H1 (cell line): ENCODE results near the gene TRHDE. TPM values are rescaled to one million over a fixed set of nuclear protein-coding genes. Genes with fewer than 3 reads are reported as not detected.

Experiments
- CTCF ChIA-PET: fragments of 300-600 bp; sonication (Branson Sonifier 250); formaldehyde crosslinking; loops from one replicate; lab custom pipeline; 2021; ENCODE audit not compliant: partially characterized antibody; lab: Charles Lee
- POLR2A ChIA-PET: fragments of 300-600 bp; sonication (Branson Sonifier 250); formaldehyde crosslinking; loops from one replicate; lab custom pipeline; 2021; ENCODE audit warnings: inconsistent platforms; ENCODE audit not compliant: partially characterized antibody; lab: Charles Lee
- DNase-seq, 2 experiments: peaks; one replicate each; pipeline versions ENCODE4 v3.0.0 to v3.0.0-alpha.2; 2010 to 2022; ENCODE audit warnings: low spot score in 2 of 2, low read depth in 1 of 2, mixed read lengths in 1 of 2
- FAIRE-seq: peaks from 2 replicates; lab custom pipeline; 2011; peaks lifted over from hg19 to GRCh38; lab: Jason Lieb, UNC
- H2AFZ ChIP-seq: 2 replicates; pipeline ENCODE4 v1.8.1; 2012; ENCODE audit warnings: low read length, inconsistent platforms
- H2AK5ac ChIP-seq: 2 replicates; pipeline ENCODE4 v1.6.1; 2013; ENCODE audit warnings: low read depth, low read length
- H2BK120ac ChIP-seq: replicated peaks from 2 replicates; pipeline ENCODE3; 2013; ENCODE audit warnings: low read depth, low read length, inconsistent platforms
- H2BK12ac ChIP-seq: 2 replicates; pipeline ENCODE4 v1.6.1; 2013; ENCODE audit warnings: low read depth, low read length
- H2BK15ac ChIP-seq: 2 replicates; pipeline ENCODE4 v1.6.1; 2013; ENCODE audit warnings: low read length
- H2BK20ac ChIP-seq: 2 replicates; pipeline ENCODE4 v1.6.1; 2013; ENCODE audit warnings: low read length
- H2BK5ac ChIP-seq: 2 replicates; pipeline ENCODE4 v1.6.1; 2013; ENCODE audit warnings: low read depth, low read length
- H3K14ac ChIP-seq: 2 replicates; pipeline ENCODE4 v1.6.1; 2013; ENCODE audit warnings: inconsistent platforms; ENCODE audit not compliant: insufficient read length
- H3K18ac ChIP-seq: 2 replicates; pipeline ENCODE4 v1.6.1; 2013; ENCODE audit warnings: low read length; ENCODE audit errors: extremely low read depth
- H3K23ac ChIP-seq: 2 replicates; pipeline ENCODE4 v1.6.1; 2013; ENCODE audit warnings: inconsistent platforms; ENCODE audit not compliant: insufficient read length
- H3K23me2 ChIP-seq: 2 replicates; pipeline ENCODE4 v1.6.1; 2013; ENCODE audit warnings: low read depth, low read length
- H3K27ac ChIP-seq: 2 replicates; pipeline ENCODE4 v1.6.1; 2011; ENCODE audit warnings: low read depth, low read length, inconsistent platforms
- H3K27me3 ChIP-seq, 4 experiments: replicated peaks in 1 of 4; 1 replicate in 1 of 4; 2 replicates in 3 of 4; pipeline versions ENCODE4 v1.6.1 to v1.8.1; 2011 to 2013; ENCODE audit warnings: low read length in 3 of 4, mild to moderate bottlenecking in 3 of 4, inconsistent platforms in 2 of 4, mixed read lengths in 2 of 4, moderate library complexity in 1 of 4; ENCODE audit not compliant: control insufficient read depth in 3 of 4, insufficient read depth in 3 of 4; ENCODE audit errors: extremely low read depth in 1 of 4
- H3K36me3 ChIP-seq, 4 experiments: 2 replicates each; pipeline versions ENCODE4 v1.6.1 to v1.8.1; 2011 to 2013; ENCODE audit warnings: mild to moderate bottlenecking in 4 of 4, low read length in 3 of 4, moderate library complexity in 2 of 4, control low read depth in 1 of 4, inconsistent platforms in 1 of 4; ENCODE audit not compliant: insufficient read depth in 4 of 4, control insufficient read depth in 2 of 4
- H3K4ac ChIP-seq: replicated peaks from 2 replicates; pipeline ENCODE3; 2013; ENCODE audit warnings: low read length, low read depth, mixed read lengths, inconsistent platforms; ENCODE audit not compliant: insufficient read length
- H3K4me1 ChIP-seq, 4 experiments: replicated peaks in 1 of 4; 1 replicate in 1 of 4; 2 replicates in 3 of 4; pipeline versions ENCODE4 v1.6.1 to v1.8.1; 2011 to 2013; ENCODE audit warnings: low read length in 3 of 4, inconsistent platforms in 2 of 4, mixed read lengths in 1 of 4; ENCODE audit not compliant: insufficient read depth in 4 of 4, control insufficient read depth in 3 of 4
- H3K4me2 ChIP-seq, 2 experiments: 2 replicates each; pipeline versions ENCODE4 v1.6.1 to v1.8.1; 2011 to 2013; ENCODE audit warnings: low read depth in 2 of 2, low read length in 2 of 2, control low read depth in 1 of 2, inconsistent platforms in 1 of 2, mild to moderate bottlenecking in 1 of 2; ENCODE audit not compliant: insufficient read depth in 1 of 2
- H3K4me3 ChIP-seq, 4 experiments: fragments of 200-600, 300-600 bp in 1 of 4; sonication (generic), shearing (Covaris generic), sonication (Bioruptor Twin) in 1 of 4; 2 replicates each; pipeline versions ENCODE4 v1.5.1 to v1.8.1; 2011 to 2016; ENCODE audit warnings: low read length in 4 of 4, low read depth in 3 of 4, control low read depth in 2 of 4, inconsistent platforms in 2 of 4, mild to moderate bottlenecking in 2 of 4, mixed read lengths in 1 of 4, moderate library complexity in 1 of 4; ENCODE audit not compliant: insufficient read depth in 2 of 4; ENCODE audit errors: extremely low read depth in 1 of 4
- H3K56ac ChIP-seq: replicated peaks from 2 replicates; pipeline ENCODE3; 2013; ENCODE audit warnings: low read depth, mild to moderate bottlenecking, mixed read lengths, low read length, inconsistent platforms; ENCODE audit not compliant: insufficient read length
- H3K79me1 ChIP-seq: 2 replicates; pipeline ENCODE4 v1.6.1; 2013; ENCODE audit warnings: low read depth, low read length, control low read depth
- H3K79me2 ChIP-seq, 2 experiments: 2 replicates each; pipeline versions ENCODE4 v1.6.1 to v1.8.1; 2012 to 2013; ENCODE audit warnings: low read length in 2 of 2, mild to moderate bottlenecking in 2 of 2, inconsistent platforms in 1 of 2; ENCODE audit not compliant: insufficient read depth in 2 of 2, control insufficient read depth in 1 of 2
- H3K9ac ChIP-seq, 4 experiments: replicated peaks in 1 of 4; 1 replicate in 1 of 4; 2 replicates in 3 of 4; pipeline versions ENCODE4 v1.6.1 to v1.8.1; 2011 to 2013; ENCODE audit warnings: low read depth in 3 of 4, low read length in 3 of 4, control low read depth in 2 of 4, mild to moderate bottlenecking in 2 of 4, moderate library complexity in 2 of 4, inconsistent platforms in 1 of 4; ENCODE audit errors: extremely low read depth in 1 of 4
- H3K9me3 ChIP-seq, 2 experiments: 2 replicates each; pipeline versions ENCODE4 v1.6.1 to v1.8.1; 2012 to 2013; ENCODE audit warnings: mild to moderate bottlenecking in 2 of 2, moderate library complexity in 2 of 2, control low read depth in 1 of 2, inconsistent platforms in 1 of 2, low read depth in 1 of 2, low read length in 1 of 2, mixed read lengths in 1 of 2; ENCODE audit not compliant: insufficient read depth in 2 of 2
- H4K20me1 ChIP-seq, 2 experiments: replicated peaks in 1 of 2; 2 replicates each; pipeline versions ENCODE3 to v1.8.1; 2011 to 2013; ENCODE audit warnings: inconsistent platforms in 2 of 2, low read length in 2 of 2, mild to moderate bottlenecking in 1 of 2; ENCODE audit not compliant: insufficient read depth in 2 of 2, control insufficient read depth in 1 of 2
- H4K5ac ChIP-seq: 2 replicates; pipeline ENCODE4 v1.6.1; 2013; ENCODE audit warnings: low read length, low read depth, mixed read lengths, inconsistent platforms; ENCODE audit not compliant: insufficient read length
- H4K8ac ChIP-seq: 2 replicates; pipeline ENCODE4 v1.8.0; 2013; ENCODE audit warnings: mild to moderate bottlenecking, moderate library complexity, low read length, inconsistent platforms; ENCODE audit not compliant: insufficient read depth; ENCODE audit errors: extremely low read depth
- H4K91ac ChIP-seq: replicated peaks from 2 replicates; pipeline ENCODE3; 2013; ENCODE audit warnings: low read length, mixed read lengths, inconsistent platforms; ENCODE audit not compliant: insufficient read length
- CEBPB ChIP-seq: IDR thresholded peaks from 2 replicates; pipeline ENCODE4 v1.6.1; 2012; ENCODE audit warnings: low read depth, low read length
- EZH2 ChIP-seq: fragments of 200-600 bp; sonication (generic); IDR thresholded peaks from 2 replicates; pipeline ENCODE4 v1.7.1; 2012; ENCODE audit warnings: low read depth, mild to moderate bottlenecking, moderate library complexity, low read length, inconsistent platforms; ENCODE audit not compliant: severe bottlenecking
- GTF2F1 ChIP-seq: IDR thresholded peaks from 2 replicates; pipeline ENCODE4 v1.6.1; 2012; ENCODE audit warnings: low read depth, low read length, improper control_type of control experiment, borderline replicate concordance
- HDAC6 ChIP-seq: IDR thresholded peaks from one replicate; pipeline ENCODE4 v1.7.1; 2012; ENCODE audit warnings: low read depth, mild to moderate bottlenecking, inconsistent platforms, low read length, moderate library complexity
- POU5F1 ChIP-seq: IDR thresholded peaks from 2 replicates; pipeline ENCODE4 v1.6.1; 2011; ENCODE audit warnings: low read depth, mild to moderate bottlenecking, low read length, moderate library complexity
- RXRA ChIP-seq: IDR thresholded peaks from 2 replicates; pipeline ENCODE4 v1.6.1; 2011; ENCODE audit warnings: low read depth, mild to moderate bottlenecking, low read length, moderate library complexity; ENCODE audit not compliant: insufficient read depth
- SP2 ChIP-seq: IDR thresholded peaks from 2 replicates; pipeline ENCODE4 v1.6.1; 2012; ENCODE audit warnings: mild to moderate bottlenecking, low read length, inconsistent platforms
- TAF1 ChIP-seq: IDR thresholded peaks from 2 replicates; pipeline ENCODE4 v1.6.1; 2011; ENCODE audit warnings: mild to moderate bottlenecking, low read depth, low read length
- TBP ChIP-seq: IDR thresholded peaks from 2 replicates; pipeline ENCODE4 v1.6.1; 2011; ENCODE audit warnings: low read depth, low read length, improper control_type of control experiment
- WGBS, 2 experiments: shearing (Covaris generic) in 1 of 2; methylation state at CpG; one replicate each; pipeline versions ENCODE4 v1.1.6 to v1.1.7; 2013 to 2015; ENCODE audit warnings: low lambda C conversion rate in 2 of 2, mixed read lengths in 2 of 2, inconsistent platforms in 1 of 2, low coverage in 1 of 2, missing lambda C conversion rate in 1 of 2; ENCODE audit not compliant: insufficient replicate concordance in 2 of 2, insufficient coverage in 1 of 2, insufficient read length in 1 of 2; ENCODE audit errors: extremely low coverage in 1 of 2, missing lambda C conversion rate in 1 of 2; 5-methylcytosine and 5-hydroxymethylcytosine counted together
- polyA plus RNA-seq, 7 experiments: library from polyadenylated mRNA; depleted of rRNA in 3 of 7; stranded (reverse) in 5 of 7; unstranded in 2 of 7; fragments of >200 nt in 5 of 7; fragments of 200-250 nt in 2 of 7; gene quantifications; 1 replicate in 5 of 7; 2 replicates in 1 of 7; 4 replicates in 1 of 7; pipeline versions ENCODE4 v1.2.1 to v1.2.3, GENCODE V29; 2011 to 2013; ENCODE audit warnings: missing spikeins in 2 of 7, mixed read lengths in 2 of 7
- total RNA-seq: library from RNA; stranded (reverse); fragmentation: NEBNext Ultra II Directional; extraction: Animal tissue kit (Norgen Biotek cat#: 25700); gene quantifications from 2 replicates; pipeline ENCODE4 v1.2.1, GENCODE V29; 2021

Gene TRHDE
- total and polyA plus RNA-seq, 2 of the 8 experiments (the other 6 are each of a cell fraction or from before 2014, with no cell fraction given): 1.3 to 5.0 TPM

GRCh38 chr12:72476301-72476700 lies 204.1 kb downstream of the TRHDE start:
- no peak overlapping the region for H2BK20ac ChIP-seq
- no peak overlapping the region for H3K4me2 ChIP-seq
- no peak overlapping the region for H2AFZ ChIP-seq
- H3K18ac ChIP-seq: no peak overlapping the region
- no peak overlapping the region for H3K4me3 ChIP-seq
- H3K36me3 ChIP-seq: no peaks in the 10 kb centered on the region; a peak in 1 of 8 replicates
- DNase-seq (no peak), FAIRE-seq (no peak)
- no peak overlapping the region for H2BK15ac ChIP-seq
- H3K4me1 ChIP-seq: peaks cover 0 to 3% (median 0%) of the 10 kb centered on the region in 4 experiments; a peak in 1 of 7 replicates
- ChIA-PET CTCF (no interaction called here), POLR2A (no interaction called here)
- no peak overlapping the region for H3K4ac ChIP-seq
- H4K5ac ChIP-seq: no peak overlapping the region
- 88% methylated on average over 2 of the region's 2 CpGs; no CpG with 5 or more reads in 1 of the 2 experiments for WGBS, 2 experiments
- no peak overlapping the region for H2BK120ac ChIP-seq
- no peaks in the 10 kb centered on the region for H3K9me3 ChIP-seq
- H3K27ac ChIP-seq: no peak overlapping the region
- no peak overlapping the region for H4K8ac ChIP-seq
- H3K23ac ChIP-seq: no peak overlapping the region
- H2BK5ac ChIP-seq: no peak overlapping the region
- H3K23me2 ChIP-seq: no peaks in the 10 kb centered on the region
- no peak for TF ChIP-seq TBP
- TF ChIP-seq CEBPB: no peak
- no peak for TF ChIP-seq RXRA
- TF ChIP-seq EZH2: no peak
- TF ChIP-seq SP2: no peak
- TF ChIP-seq GTF2F1: no peak
- no peak for TF ChIP-seq HDAC6
- TF ChIP-seq POU5F1: no peak
- TF ChIP-seq TAF1: no peak
- TF ChIP-seq, all 59 proteins: peak for 0
- no peak overlapping the region for H3K14ac ChIP-seq
- H3K79me1 ChIP-seq: no peaks in the 10 kb centered on the region
- H3K79me2 ChIP-seq: no peaks in the 10 kb centered on the region
- no peak overlapping the region for H4K91ac ChIP-seq
- H3K27me3 ChIP-seq: no peaks in the 10 kb centered on the region
- no peak overlapping the region for H2BK12ac ChIP-seq
- H4K20me1 ChIP-seq: no peaks in the 10 kb centered on the region
- no peak overlapping the region for H2AK5ac ChIP-seq
- no peak overlapping the region for H3K9ac ChIP-seq
- no peak overlapping the region for H3K56ac ChIP-seq
